HEK293 (cell line): ENCODE data around the gene CLCF1.

ENCODE experiments used
- CTCF ChIA-PET: fragments of 350-600 bp; formaldehyde crosslinking; extraction: SDS; loops from one replicate; lab custom pipeline; 2021; ENCODE audit warnings: antibody characterized with exemption; lab: Yijun Ruan, JAX
- POLR2A ChIA-PET: fragments of 300-600 bp; formaldehyde crosslinking; extraction: SDS; loops from one replicate; lab custom pipeline; 2020; ENCODE audit warnings: antibody characterized with exemption, inconsistent platforms; lab: Yijun Ruan, JAX
- H3K27ac ChIP-seq: fragments of 200-500 bp; sonication (Bioruptor generic); 2 replicates; pipeline ENCODE4 v1.5.1; 2014; ENCODE audit warnings: low read depth, low read length, control low read depth, inconsistent platforms; ENCODE audit errors: extremely low read depth
- H3K36me3 ChIP-seq, 2 experiments: fragments of 200-500 bp in 1 of 2; sonication (Bioruptor generic) in 1 of 2; 1 replicate in 1 of 2; 2 replicates in 1 of 2; pipeline ENCODE4 v1.5.1; 2014 to 2017; ENCODE audit warnings: inconsistent platforms in 2 of 2, low read length in 2 of 2; ENCODE audit not compliant: control insufficient read depth in 2 of 2, insufficient read depth in 1 of 2
- H3K4me1 ChIP-seq: fragments of 200-500 bp; sonication (Bioruptor generic); 2 replicates; pipeline ENCODE4 v1.5.1; 2014; ENCODE audit warnings: mild to moderate bottlenecking, low read length, inconsistent platforms; ENCODE audit not compliant: control insufficient read depth, insufficient read depth
- H3K4me3 ChIP-seq: 2 replicates; pipeline ENCODE4 v1.5.1; 2011; ENCODE audit warnings: low read depth, mild to moderate bottlenecking, control low read depth, low read length, moderate library complexity
- H3K9me3 ChIP-seq: fragments of 200-500 bp; sonication (Bioruptor generic); 2 replicates; pipeline ENCODE4 v1.5.1; 2014; ENCODE audit warnings: low read depth, low read length, inconsistent platforms; ENCODE audit not compliant: control insufficient read depth, insufficient read depth
- CTCF ChIP-seq: fragments of 450-650 bp; formaldehyde crosslinking; IDR thresholded peaks from 2 replicates; pipeline ENCODE4 v1.5.1; 2016; ENCODE audit warnings: missing biosample characterization, missing genetic modification characterization
- FEZF1 ChIP-seq: fragments of 450-650 bp; formaldehyde crosslinking; IDR thresholded peaks from 2 replicates; pipeline ENCODE4 v1.5.1; 2016; ENCODE audit warnings: missing biosample characterization, missing genetic modification characterization
- GLIS1 ChIP-seq: fragments of 450-650 bp; formaldehyde crosslinking; IDR thresholded peaks from 2 replicates; pipeline ENCODE4 v1.5.1; 2016; ENCODE audit warnings: missing biosample characterization, missing genetic modification characterization
- HOXC10 ChIP-seq: sonication (generic); formaldehyde crosslinking; IDR thresholded peaks from 2 replicates; pipeline ENCODE4 v1.8.1; 2023; ENCODE audit warnings: mild to moderate bottlenecking, missing genetic modification reagents
- KLF16 ChIP-seq: fragments of 450-650 bp; formaldehyde crosslinking; IDR thresholded peaks from 2 replicates; pipeline ENCODE4 v1.5.1; 2017; ENCODE audit warnings: missing biosample characterization, missing genetic modification characterization
- KLF8 ChIP-seq: fragments of 450-650 bp; formaldehyde crosslinking; IDR thresholded peaks from 2 replicates; pipeline ENCODE4 v1.5.1; 2016; ENCODE audit warnings: missing biosample characterization, missing genetic modification characterization
- MYNN ChIP-seq: fragments of 450-650 bp; formaldehyde crosslinking; IDR thresholded peaks from 2 replicates; pipeline ENCODE4 v1.5.1; 2016; ENCODE audit warnings: missing biosample characterization, missing genetic modification characterization, borderline replicate concordance
- RBAK ChIP-seq: fragments of 450-650 bp; formaldehyde crosslinking; IDR thresholded peaks from 2 replicates; pipeline ENCODE4 v1.5.1; 2016; ENCODE audit warnings: missing biosample characterization, missing genetic modification characterization
- REST ChIP-seq: fragments of 450-650 bp; formaldehyde crosslinking; IDR thresholded peaks from 2 replicates; pipeline ENCODE4 v1.5.1; 2016; ENCODE audit warnings: missing biosample characterization, missing genetic modification characterization
- SCRT2 ChIP-seq: fragments of 450-650 bp; formaldehyde crosslinking; IDR thresholded peaks from 2 replicates; pipeline ENCODE4 v1.5.1; 2016; ENCODE audit warnings: missing biosample characterization, missing genetic modification characterization
- WT1 ChIP-seq: fragments of 450-650 bp; formaldehyde crosslinking; IDR thresholded peaks from 2 replicates; pipeline ENCODE4 v1.5.1; 2016; ENCODE audit warnings: missing biosample characterization, missing genetic modification characterization
- ZBTB17 ChIP-seq: fragments of 450-650 bp; formaldehyde crosslinking; IDR thresholded peaks from 2 replicates; pipeline ENCODE4 v1.5.1; 2016; ENCODE audit warnings: missing biosample characterization, missing genetic modification characterization
- ZBTB48 ChIP-seq: fragments of 450-650 bp; formaldehyde crosslinking; IDR thresholded peaks from 2 replicates; pipeline ENCODE4 v1.5.1; 2016; ENCODE audit warnings: missing biosample characterization, missing genetic modification characterization
- ZNF174 ChIP-seq: fragments of 450-650 bp; formaldehyde crosslinking; IDR thresholded peaks from 2 replicates; pipeline ENCODE4 v1.5.0; 2017; ENCODE audit warnings: missing biosample characterization, mild to moderate bottlenecking, missing genetic modification characterization
- ZNF335 ChIP-seq: fragments of 450-650 bp; formaldehyde crosslinking; conservative IDR thresholded peaks from 2 replicates; pipeline ENCODE4 v1.5.1; 2016; ENCODE audit warnings: missing biosample characterization, missing genetic modification characterization
- ZNF473 ChIP-seq: fragments of 450-650 bp; formaldehyde crosslinking; IDR thresholded peaks from 2 replicates; pipeline ENCODE4 v1.5.1; 2017; ENCODE audit warnings: missing biosample characterization, missing genetic modification characterization
- ZNF658 ChIP-seq: fragments of 450-650 bp; formaldehyde crosslinking; IDR thresholded peaks from 2 replicates; pipeline ENCODE4; 2016; ENCODE audit warnings: missing biosample characterization, missing genetic modification characterization
- ZNF707 ChIP-seq: fragments of 450-650 bp; formaldehyde crosslinking; IDR thresholded peaks from 2 replicates; pipeline ENCODE4 v1.5.1; 2016; ENCODE audit warnings: missing biosample characterization, missing genetic modification characterization
- TF ChIP-seq, protein P1 (sequence below): fragments of 450-650 bp; formaldehyde crosslinking; IDR thresholded peaks from 2 replicates; pipeline ENCODE4 v1.5.1; 2016; ENCODE audit warnings: missing biosample characterization, missing genetic modification characterization
- TF ChIP-seq, protein P2 (sequence below): fragments of 450-650 bp; formaldehyde crosslinking; IDR thresholded peaks from 2 replicates; pipeline ENCODE4 v1.5.1; 2016; ENCODE audit warnings: missing biosample characterization, missing genetic modification characterization
- TF ChIP-seq, protein P3 (sequence below): fragments of 450-650 bp; formaldehyde crosslinking; IDR thresholded peaks from 2 replicates; pipeline ENCODE4 v1.5.1; 2016; ENCODE audit warnings: missing biosample characterization, missing genetic modification characterization
- TF ChIP-seq, protein P4 (sequence below): fragments of 450-650 bp; formaldehyde crosslinking; optimal IDR thresholded peaks from 2 replicates; pipeline ENCODE3; 2016; ENCODE audit warnings: missing biosample characterization, mild to moderate bottlenecking, missing genetic modification characterization

Gene CLCF1

DNA sequence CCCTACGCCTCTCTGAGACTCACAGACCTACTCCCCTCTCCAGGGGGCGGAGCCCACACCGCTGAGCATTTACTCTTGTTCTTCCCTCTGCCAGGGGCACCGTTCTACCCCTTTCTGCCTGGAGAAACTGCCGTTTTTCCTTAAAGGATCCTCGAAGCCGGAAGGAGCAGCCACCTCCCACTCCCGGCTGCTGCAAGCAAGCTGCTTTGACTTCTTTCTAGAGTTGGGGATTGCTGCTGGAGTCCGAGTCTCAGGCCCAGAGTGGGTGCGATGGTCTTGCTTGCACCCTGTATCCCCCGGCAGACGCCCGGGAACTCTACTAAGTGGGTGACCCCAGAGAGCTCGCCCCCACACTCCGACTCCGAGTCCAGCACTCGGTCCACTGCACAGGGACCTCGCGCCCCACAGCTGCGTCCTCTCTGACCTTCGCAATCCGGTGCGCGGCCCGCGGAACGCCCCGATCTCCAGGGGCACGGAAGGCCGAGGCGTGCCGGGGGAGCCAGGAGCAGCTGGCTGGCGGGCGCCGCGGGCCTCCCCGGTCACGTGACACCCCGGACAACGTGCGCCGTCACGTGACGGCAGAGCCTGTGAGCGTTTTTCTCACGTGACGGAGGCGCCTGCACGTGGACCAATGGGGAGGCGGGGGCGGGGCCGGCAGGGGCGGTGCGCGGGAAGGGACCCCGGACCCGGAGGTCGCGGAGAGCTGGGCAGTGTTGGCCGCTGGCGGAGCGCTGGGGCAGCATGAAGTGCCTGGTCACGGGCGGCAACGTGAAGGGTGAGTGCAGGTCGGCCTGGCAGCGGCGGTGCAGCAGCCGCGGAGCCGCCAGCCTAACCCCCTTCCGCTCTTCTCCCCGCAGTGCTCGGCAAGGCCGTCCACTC is 18.1 kb upstream of the CLCF1 start, which contains the start of gene RAD9A (continued):
- no peak for TF ChIP-seq ZNF707 (tag by site-specific recombination)
- TF ChIP-seq, protein P1, sequence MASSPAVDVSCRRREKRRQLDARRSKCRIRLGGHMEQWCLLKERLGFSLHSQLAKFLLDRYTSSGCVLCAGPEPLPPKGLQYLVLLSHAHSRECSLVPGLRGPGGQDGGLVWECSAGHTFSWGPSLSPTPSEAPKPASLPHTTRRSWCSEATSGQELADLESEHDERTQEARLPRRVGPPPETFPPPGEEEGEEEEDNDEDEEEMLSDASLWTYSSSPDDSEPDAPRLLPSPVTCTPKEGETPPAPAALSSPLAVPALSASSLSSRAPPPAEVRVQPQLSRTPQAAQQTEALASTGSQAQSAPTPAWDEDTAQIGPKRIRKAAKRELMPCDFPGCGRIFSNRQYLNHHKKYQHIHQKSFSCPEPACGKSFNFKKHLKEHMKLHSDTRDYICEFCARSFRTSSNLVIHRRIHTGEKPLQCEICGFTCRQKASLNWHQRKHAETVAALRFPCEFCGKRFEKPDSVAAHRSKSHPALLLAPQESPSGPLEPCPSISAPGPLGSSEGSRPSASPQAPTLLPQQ (tag by site-specific recombination) = peak; percentile 49; the same call in 1 of the 2 replicates
- TF ChIP-seq ZNF658 (tag by site-specific recombination) = no peak

DNA sequence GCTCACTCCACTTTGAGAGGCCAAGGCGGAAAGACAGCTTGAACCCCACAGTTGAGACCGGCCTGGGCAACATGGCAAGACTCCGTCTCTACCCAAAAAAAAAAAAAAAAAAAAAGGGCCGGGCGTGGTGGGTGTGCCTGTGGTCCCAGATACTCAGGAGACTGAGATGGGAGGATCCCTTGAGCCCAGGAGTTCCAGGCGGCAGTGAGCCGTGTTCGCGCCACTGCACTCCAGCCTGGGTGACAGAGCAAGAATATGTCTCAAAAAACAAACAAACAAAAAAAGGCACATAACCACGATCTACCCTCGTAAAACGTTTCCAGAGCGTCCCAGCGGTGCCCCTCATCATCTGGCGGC is 17.5 kb upstream of the CLCF1 start:
- peaks cover 0 to 22% of the 10 kb centered on the region in 2 experiments; a peak in 1 of 3 replicates for H3K36me3 ChIP-seq
- CTCF ChIA-PET = interaction anchor here (0.6 to 25.6 kb wide), 5 partner anchors 9 to 79 kb away, joined by 3 to 898 read pairs (median 7); partner anchors contain the start of genes CLCF1, POLD4 and PPP1CA
- POLR2A ChIA-PET = interaction anchor here (0.6 to 3.5 kb wide), 5 partner anchors 10 to 59 kb away, joined by 3 to 53 read pairs (median 11); partner anchors contain the start of genes POLD4 and PPP1CA
- no peaks in the 10 kb centered on the region for H3K9me3 ChIP-seq
- H3K4me3 ChIP-seq = peak overlapping the region; percentile 76
- H3K27ac ChIP-seq = peak overlapping the region; percentile 67
- H3K4me1 ChIP-seq = 0 out of 2 replicates have a peak, but pooled peaks cover 3% of the 10 kb centered on the region
- TF ChIP-seq WT1 (tag by site-specific recombination) = peak; percentile 53
- TF ChIP-seq, protein P2, sequence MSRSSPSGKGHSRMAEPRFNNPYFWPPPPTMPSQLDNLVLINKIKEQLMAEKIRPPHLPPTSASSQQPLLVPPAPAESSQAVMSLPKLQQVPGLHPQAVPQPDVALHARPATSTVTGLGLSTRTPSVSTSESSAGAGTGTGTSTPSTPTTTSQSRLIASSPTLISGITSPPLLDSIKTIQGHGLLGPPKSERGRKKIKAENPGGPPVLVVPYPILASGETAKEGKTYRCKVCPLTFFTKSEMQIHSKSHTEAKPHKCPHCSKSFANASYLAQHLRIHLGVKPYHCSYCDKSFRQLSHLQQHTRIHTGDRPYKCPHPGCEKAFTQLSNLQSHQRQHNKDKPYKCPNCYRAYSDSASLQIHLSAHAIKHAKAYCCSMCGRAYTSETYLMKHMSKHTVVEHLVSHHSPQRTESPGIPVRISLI (tag by site-specific recombination) = 0 out of 2 replicates have a peak, but pooled peaks have one; percentile 33
- TF ChIP-seq MYNN (tag by site-specific recombination) = no peak
- peak; percentile 24 for TF ChIP-seq GLIS1 (tag by site-specific recombination)
- TF ChIP-seq ZNF174 (tag by site-specific recombination) = no peak
- no peak for TF ChIP-seq HOXC10 (CRISPR knock-in tag)
- peak; percentile 61; the same call in 1 of the 2 replicates for TF ChIP-seq ZBTB48
- TF ChIP-seq CTCF (tag by site-specific recombination) = no peak
- TF ChIP-seq ZNF473 = no peak
- TF ChIP-seq ZNF335 (tag by site-specific recombination) = peak; percentile 68
- TF ChIP-seq, protein P3, sequence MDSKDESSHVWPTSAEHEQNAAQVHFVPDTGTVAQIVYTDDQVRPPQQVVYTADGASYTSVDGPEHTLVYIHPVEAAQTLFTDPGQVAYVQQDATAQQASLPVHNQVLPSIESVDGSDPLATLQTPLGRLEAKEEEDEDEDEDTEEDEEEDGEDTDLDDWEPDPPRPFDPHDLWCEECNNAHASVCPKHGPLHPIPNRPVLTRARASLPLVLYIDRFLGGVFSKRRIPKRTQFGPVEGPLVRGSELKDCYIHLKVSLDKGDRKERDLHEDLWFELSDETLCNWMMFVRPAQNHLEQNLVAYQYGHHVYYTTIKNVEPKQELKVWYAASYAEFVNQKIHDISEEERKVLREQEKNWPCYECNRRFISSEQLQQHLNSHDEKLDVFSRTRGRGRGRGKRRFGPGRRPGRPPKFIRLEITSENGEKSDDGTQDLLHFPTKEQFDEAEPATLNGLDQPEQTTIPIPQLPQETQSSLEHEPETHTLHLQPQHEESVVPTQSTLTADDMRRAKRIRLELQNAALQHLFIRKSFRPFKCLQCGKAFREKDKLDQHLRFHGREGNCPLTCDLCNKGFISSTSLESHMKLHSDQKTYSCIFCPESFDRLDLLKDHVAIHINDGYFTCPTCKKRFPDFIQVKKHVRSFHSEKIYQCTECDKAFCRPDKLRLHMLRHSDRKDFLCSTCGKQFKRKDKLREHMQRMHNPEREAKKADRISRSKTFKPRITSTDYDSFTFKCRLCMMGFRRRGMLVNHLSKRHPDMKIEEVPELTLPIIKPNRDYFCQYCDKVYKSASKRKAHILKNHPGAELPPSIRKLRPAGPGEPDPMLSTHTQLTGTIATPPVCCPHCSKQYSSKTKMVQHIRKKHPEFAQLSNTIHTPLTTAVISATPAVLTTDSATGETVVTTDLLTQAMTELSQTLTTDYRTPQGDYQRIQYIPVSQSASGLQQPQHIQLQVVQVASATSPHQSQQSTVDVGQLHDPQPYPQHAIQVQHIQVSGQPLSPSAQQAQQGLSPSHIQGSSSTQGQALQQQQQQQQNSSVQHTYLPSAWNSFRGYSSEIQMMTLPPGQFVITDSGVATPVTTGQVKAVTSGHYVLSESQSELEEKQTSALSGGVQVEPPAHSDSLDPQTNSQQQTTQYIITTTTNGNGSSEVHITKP (tag by site-specific recombination) = peak; percentile 93
- TF ChIP-seq SCRT2 (tag by site-specific recombination) = no peak
- no peak for TF ChIP-seq REST (tag by site-specific recombination)
- no peak for TF ChIP-seq KLF16 (tag by site-specific recombination)
- TF ChIP-seq FEZF1 = peak; percentile 29; the same call in 1 of the 2 replicates
- 0 out of 2 replicates have a peak, but pooled peaks have one; percentile 31 for TF ChIP-seq KLF8 (tag by site-specific recombination)
- TF ChIP-seq ZBTB17 (tag by site-specific recombination) = no peak
- TF ChIP-seq, protein P4, sequence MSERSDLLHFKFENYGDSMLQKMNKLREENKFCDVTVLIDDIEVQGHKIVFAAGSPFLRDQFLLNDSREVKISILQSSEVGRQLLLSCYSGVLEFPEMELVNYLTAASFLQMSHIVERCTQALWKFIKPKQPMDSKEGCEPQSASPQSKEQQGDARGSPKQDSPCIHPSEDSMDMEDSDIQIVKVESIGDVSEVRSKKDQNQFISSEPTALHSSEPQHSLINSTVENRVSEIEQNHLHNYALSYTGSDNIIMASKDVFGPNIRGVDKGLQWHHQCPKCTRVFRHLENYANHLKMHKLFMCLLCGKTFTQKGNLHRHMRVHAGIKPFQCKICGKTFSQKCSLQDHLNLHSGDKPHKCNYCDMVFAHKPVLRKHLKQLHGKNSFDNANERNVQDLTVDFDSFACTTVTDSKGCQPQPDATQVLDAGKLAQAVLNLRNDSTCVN = no peak
- TF ChIP-seq RBAK (tag by site-specific recombination) = no peak
